GM23338 (cell line): ENCODE results near the gene RSRC1. TPM values are rescaled to one million over a fixed set of nuclear protein-coding genes. Genes with fewer than 3 reads are reported as not detected.

Experiments
- ATAC-seq: fragments of 200-7000 bp; cut with Tn5 transposase; 3 replicates; pipeline ENCODE4 v1.9.1; 2020
- DNase-seq: peaks from one replicate; pipeline ENCODE4 v3.0.0-alpha.2; 2015; ENCODE audit warnings: low spot score
- H2AFZ ChIP-seq: fragments of 200-600 bp; sonication (generic); 2 replicates; pipeline ENCODE4 v1.8.0; 2016; ENCODE audit warnings: antibody characterized with exemption, mild to moderate bottlenecking, moderate library complexity
- H3F3A ChIP-seq: fragments of 200-600 bp; sonication (generic); replicated peaks from 2 replicates; pipeline ENCODE4 v1.8.0; 2017; ENCODE audit warnings: antibody characterized with exemption, mixed run types, low read depth
- H3K27ac ChIP-seq: fragments of 200-600 bp; sonication (generic); 2 replicates; pipeline ENCODE4 v1.6.1; 2016; ENCODE audit warnings: low read depth
- H3K27me3 ChIP-seq: fragments of 200-600 bp; sonication (generic); 2 replicates; pipeline ENCODE4 v1.8.0; 2016; ENCODE audit warnings: mild to moderate bottlenecking, mixed run types, moderate library complexity; ENCODE audit not compliant: insufficient read depth
- H3K36me3 ChIP-seq: fragments of 200-600 bp; sonication (generic); 2 replicates; pipeline ENCODE4 v1.8.0; 2016; ENCODE audit warnings: mild to moderate bottlenecking; ENCODE audit not compliant: insufficient read depth
- H3K4me1 ChIP-seq: fragments of 200-600 bp; sonication (generic); 2 replicates; pipeline ENCODE4 v1.8.0; 2016; ENCODE audit warnings: mild to moderate bottlenecking, moderate library complexity; ENCODE audit not compliant: insufficient read depth
- H3K4me2 ChIP-seq: fragments of 200-600 bp; sonication (generic); 2 replicates; pipeline ENCODE4 v1.7.1; 2017; ENCODE audit warnings: mixed run types
- H3K4me3 ChIP-seq: fragments of 200-600 bp; sonication (generic); 2 replicates; pipeline ENCODE4 v1.6.1; 2016; ENCODE audit warnings: mixed run types
- H3K79me2 ChIP-seq: fragments of 200-600 bp; sonication (generic); replicated peaks from 2 replicates; pipeline ENCODE4 v1.8.0; 2017; ENCODE audit warnings: mild to moderate bottlenecking; ENCODE audit not compliant: insufficient read depth
- H3K9me2 ChIP-seq: fragments of 200-600 bp; sonication (generic); 2 replicates; pipeline ENCODE4 v1.8.0; 2017; ENCODE audit not compliant: insufficient read depth
- H4K20me1 ChIP-seq: fragments of 200-600 bp; sonication (generic); replicated peaks from 2 replicates; pipeline ENCODE4 v1.8.0; 2017; ENCODE audit warnings: mild to moderate bottlenecking; ENCODE audit not compliant: insufficient read depth
- H3K27ac Mint-ChIP-seq: 2 replicates; pipeline ENCODE4 v1.8.0; 2020; ENCODE audit warnings: inconsistent platforms, mild to moderate bottlenecking, moderate library complexity, mixed read lengths
- H3K27me3 Mint-ChIP-seq: 3 replicates; pipeline ENCODE4 v1.8.0; 2022; ENCODE audit warnings: low read depth, mild to moderate bottlenecking, moderate library complexity, mixed read lengths, inconsistent platforms; ENCODE audit not compliant: insufficient read depth, poor library complexity
- H3K36me3 Mint-ChIP-seq: 3 replicates; pipeline ENCODE4 v1.8.0; 2021; ENCODE audit warnings: low read depth, mild to moderate bottlenecking, inconsistent platforms, moderate library complexity, mixed read lengths
- H3K4me1 Mint-ChIP-seq: 3 replicates; pipeline ENCODE4 v1.8.0; 2020; ENCODE audit warnings: mild to moderate bottlenecking, inconsistent platforms, mixed read lengths
- H3K4me3 Mint-ChIP-seq: 3 replicates; pipeline ENCODE4 v1.8.0; 2021; ENCODE audit warnings: moderate library complexity, mild to moderate bottlenecking, inconsistent platforms, mixed read lengths
- H3K9me3 Mint-ChIP-seq: 3 replicates; pipeline ENCODE4 v1.8.0; 2020; ENCODE audit warnings: moderate library complexity, mild to moderate bottlenecking, inconsistent platforms, mixed read lengths
- CREB1 ChIP-seq: fragments of 250-450 bp; sonication (Bioruptor Pico); IDR thresholded peaks from 2 replicates; pipeline ENCODE4 v1.5.0; 2020; ENCODE audit warnings: low read depth, mild to moderate bottlenecking, moderate library complexity
- EZH2 ChIP-seq: fragments of 200-600 bp; sonication (generic); IDR thresholded peaks from one replicate; pipeline ENCODE4 v1.8.0; 2017; ENCODE audit warnings: antibody characterized with exemption, mild to moderate bottlenecking, low read depth; ENCODE audit not compliant: unreplicated experiment
- EZH2phosphoT487 ChIP-seq: fragments of 200-600 bp; sonication (generic); IDR thresholded peaks from one replicate; pipeline ENCODE4 v1.8.1; 2018; ENCODE audit warnings: antibody characterized with exemption; ENCODE audit not compliant: unreplicated experiment
- JUNB ChIP-seq: IDR thresholded peaks from one replicate; pipeline ENCODE4 v1.6.1; 2016; ENCODE audit warnings: antibody characterized with exemption; ENCODE audit not compliant: unreplicated experiment
- NANOG ChIP-seq: IDR thresholded peaks from 2 replicates; pipeline ENCODE4 v1.6.1; 2016; ENCODE audit warnings: antibody characterized with exemption, borderline replicate concordance
- POLR2AphosphoS5 ChIP-seq: IDR thresholded peaks from 2 replicates; pipeline ENCODE4 v1.6.1; 2016; ENCODE audit warnings: antibody characterized with exemption, low read depth
- STAT1 ChIP-seq: IDR thresholded peaks from one replicate; pipeline ENCODE4 v1.6.1; 2016; ENCODE audit warnings: antibody characterized with exemption; ENCODE audit not compliant: unreplicated experiment
- ZNF114 ChIP-seq: fragments of 250-450 bp; sonication (Bioruptor Pico); IDR thresholded peaks from 2 replicates; pipeline ENCODE4 v1.5.0; 2020; ENCODE audit warnings: mild to moderate bottlenecking, moderate library complexity
- ZNF331 ChIP-seq: fragments of 250-450 bp; sonication (Bioruptor Pico); IDR thresholded peaks from 2 replicates; pipeline ENCODE4 v1.5.0; 2020; ENCODE audit warnings: low read depth, mild to moderate bottlenecking, moderate library complexity
- polyA plus RNA-seq: library from polyadenylated mRNA; unstranded; fragments of >200 nt; fragmentation: Nextera tagmentation; extraction: Ambion mirVana; gene quantifications from 2 replicates; pipeline ENCODE4 v1.2.1, GENCODE V29; 2016
- total RNA-seq: library from RNA; depleted of rRNA; stranded (reverse); fragments of >200 nt; shearing (Covaris generic); gene quantifications from 2 replicates; pipeline ENCODE4 v1.2.3, GENCODE V29; 2014
- TF ChIP-seq, protein P1 (sequence below), 2 experiments: fragments of 200-600 bp in 1 of 2; sonication (generic) in 1 of 2; conservative IDR thresholded peaks; 2 replicates each; pipeline versions ENCODE4 v1.5.1 to v1.6.1; 2016 to 2017; ENCODE audit warnings: antibody characterized with exemption in 2 of 2, low read depth in 2 of 2, mild to moderate bottlenecking in 2 of 2, moderate library complexity in 1 of 2
- TF ChIP-seq, protein P2 (sequence below): fragments of 250-450 bp; sonication (Bioruptor Pico); IDR thresholded peaks from 2 replicates; pipeline ENCODE4 v1.5.0; 2020; ENCODE audit warnings: mild to moderate bottlenecking, moderate library complexity
- TF ChIP-seq, protein P3 (sequence below): IDR thresholded peaks from one replicate; pipeline ENCODE4 v1.6.1; 2018; ENCODE audit warnings: antibody characterized with exemption; ENCODE audit not compliant: unreplicated experiment
- TF ChIP-seq, protein P4 (sequence below): IDR thresholded peaks from 2 replicates; pipeline ENCODE4 v1.6.1; 2016; ENCODE audit warnings: antibody characterized with exemption

RSRC1 gene
- total and polyA plus RNA-seq, 2 experiments from 2014 or later = 32.5 to 76.8 TPM

DNA sequence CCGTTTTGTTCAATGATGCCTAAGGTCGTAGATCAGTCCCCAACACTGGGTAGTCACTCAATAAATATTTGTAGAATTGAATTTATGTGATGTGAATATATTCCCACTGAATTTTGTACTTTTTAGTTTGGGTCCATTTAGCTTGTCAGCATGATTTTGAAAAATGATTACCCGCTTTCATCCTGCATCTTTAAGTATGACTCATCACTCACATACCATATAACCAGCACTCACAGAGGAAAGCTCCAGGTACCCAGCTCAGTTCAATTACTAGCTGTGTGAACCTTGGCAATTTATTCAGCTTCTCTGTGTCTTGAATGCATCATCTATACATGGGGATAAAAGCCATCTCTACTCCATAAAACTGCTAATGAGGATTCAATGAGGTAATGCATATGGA lies 458.9 kb downstream of the RSRC1 start:
- Histone ChIP-seq H3K4me3 (no peak overlapping the region), H2AFZ (no peak overlapping the region), H3K27me3 (peaks cover 14% of the 10 kb centered on the region), H3K4me2 (no peak overlapping the region), H3K27ac (no peak overlapping the region), H3K9me2 (no peaks in the 10 kb centered on the region), H3K4me1 (peaks cover 3% of the 10 kb centered on the region; the same call in 1 of the 2 replicates), H3K79me2 (0 out of 2 replicates have a peak, but pooled peaks cover 2% of the 10 kb centered on the region), H3F3A (no peaks in the 10 kb centered on the region), H4K20me1 (no peaks in the 10 kb centered on the region), H3K36me3 (no peaks in the 10 kb centered on the region)
- Mint-ChIP-seq H3K27me3 (peaks cover 25% of the 10 kb centered on the region), H3K9me3 (peaks cover 14% of the 10 kb centered on the region; the same call in 2 of the 3 replicates), H3K4me1 (peaks cover 3% of the 10 kb centered on the region; the same call in 1 of the 3 replicates), H3K36me3 (peaks cover 2% of the 10 kb centered on the region; the same call in 1 of the 3 replicates), H3K27ac (no peak overlapping the region), H3K4me3 (no peak overlapping the region)
- DNase-seq (no peak), ATAC-seq (no peak)
- TF ChIP-seq ZNF114 (CRISPR knock-in tag) (no peak), STAT1 (no peak), NANOG (no peak), JUNB (no peak), EZH2phosphoT487 (no peak), EZH2 (no peak), CREB1 (no peak), ZNF331 (CRISPR knock-in tag) (no peak), POLR2AphosphoS5 (no peak)
- TF ChIP-seq, protein P1, sequence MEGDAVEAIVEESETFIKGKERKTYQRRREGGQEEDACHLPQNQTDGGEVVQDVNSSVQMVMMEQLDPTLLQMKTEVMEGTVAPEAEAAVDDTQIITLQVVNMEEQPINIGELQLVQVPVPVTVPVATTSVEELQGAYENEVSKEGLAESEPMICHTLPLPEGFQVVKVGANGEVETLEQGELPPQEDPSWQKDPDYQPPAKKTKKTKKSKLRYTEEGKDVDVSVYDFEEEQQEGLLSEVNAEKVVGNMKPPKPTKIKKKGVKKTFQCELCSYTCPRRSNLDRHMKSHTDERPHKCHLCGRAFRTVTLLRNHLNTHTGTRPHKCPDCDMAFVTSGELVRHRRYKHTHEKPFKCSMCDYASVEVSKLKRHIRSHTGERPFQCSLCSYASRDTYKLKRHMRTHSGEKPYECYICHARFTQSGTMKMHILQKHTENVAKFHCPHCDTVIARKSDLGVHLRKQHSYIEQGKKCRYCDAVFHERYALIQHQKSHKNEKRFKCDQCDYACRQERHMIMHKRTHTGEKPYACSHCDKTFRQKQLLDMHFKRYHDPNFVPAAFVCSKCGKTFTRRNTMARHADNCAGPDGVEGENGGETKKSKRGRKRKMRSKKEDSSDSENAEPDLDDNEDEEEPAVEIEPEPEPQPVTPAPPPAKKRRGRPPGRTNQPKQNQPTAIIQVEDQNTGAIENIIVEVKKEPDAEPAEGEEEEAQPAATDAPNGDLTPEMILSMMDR (conservative IDR thresholded peaks at IDR 0.05; ENCODE audit: low read depth in 2 of 2) = no peak
- TF ChIP-seq, protein P2, sequence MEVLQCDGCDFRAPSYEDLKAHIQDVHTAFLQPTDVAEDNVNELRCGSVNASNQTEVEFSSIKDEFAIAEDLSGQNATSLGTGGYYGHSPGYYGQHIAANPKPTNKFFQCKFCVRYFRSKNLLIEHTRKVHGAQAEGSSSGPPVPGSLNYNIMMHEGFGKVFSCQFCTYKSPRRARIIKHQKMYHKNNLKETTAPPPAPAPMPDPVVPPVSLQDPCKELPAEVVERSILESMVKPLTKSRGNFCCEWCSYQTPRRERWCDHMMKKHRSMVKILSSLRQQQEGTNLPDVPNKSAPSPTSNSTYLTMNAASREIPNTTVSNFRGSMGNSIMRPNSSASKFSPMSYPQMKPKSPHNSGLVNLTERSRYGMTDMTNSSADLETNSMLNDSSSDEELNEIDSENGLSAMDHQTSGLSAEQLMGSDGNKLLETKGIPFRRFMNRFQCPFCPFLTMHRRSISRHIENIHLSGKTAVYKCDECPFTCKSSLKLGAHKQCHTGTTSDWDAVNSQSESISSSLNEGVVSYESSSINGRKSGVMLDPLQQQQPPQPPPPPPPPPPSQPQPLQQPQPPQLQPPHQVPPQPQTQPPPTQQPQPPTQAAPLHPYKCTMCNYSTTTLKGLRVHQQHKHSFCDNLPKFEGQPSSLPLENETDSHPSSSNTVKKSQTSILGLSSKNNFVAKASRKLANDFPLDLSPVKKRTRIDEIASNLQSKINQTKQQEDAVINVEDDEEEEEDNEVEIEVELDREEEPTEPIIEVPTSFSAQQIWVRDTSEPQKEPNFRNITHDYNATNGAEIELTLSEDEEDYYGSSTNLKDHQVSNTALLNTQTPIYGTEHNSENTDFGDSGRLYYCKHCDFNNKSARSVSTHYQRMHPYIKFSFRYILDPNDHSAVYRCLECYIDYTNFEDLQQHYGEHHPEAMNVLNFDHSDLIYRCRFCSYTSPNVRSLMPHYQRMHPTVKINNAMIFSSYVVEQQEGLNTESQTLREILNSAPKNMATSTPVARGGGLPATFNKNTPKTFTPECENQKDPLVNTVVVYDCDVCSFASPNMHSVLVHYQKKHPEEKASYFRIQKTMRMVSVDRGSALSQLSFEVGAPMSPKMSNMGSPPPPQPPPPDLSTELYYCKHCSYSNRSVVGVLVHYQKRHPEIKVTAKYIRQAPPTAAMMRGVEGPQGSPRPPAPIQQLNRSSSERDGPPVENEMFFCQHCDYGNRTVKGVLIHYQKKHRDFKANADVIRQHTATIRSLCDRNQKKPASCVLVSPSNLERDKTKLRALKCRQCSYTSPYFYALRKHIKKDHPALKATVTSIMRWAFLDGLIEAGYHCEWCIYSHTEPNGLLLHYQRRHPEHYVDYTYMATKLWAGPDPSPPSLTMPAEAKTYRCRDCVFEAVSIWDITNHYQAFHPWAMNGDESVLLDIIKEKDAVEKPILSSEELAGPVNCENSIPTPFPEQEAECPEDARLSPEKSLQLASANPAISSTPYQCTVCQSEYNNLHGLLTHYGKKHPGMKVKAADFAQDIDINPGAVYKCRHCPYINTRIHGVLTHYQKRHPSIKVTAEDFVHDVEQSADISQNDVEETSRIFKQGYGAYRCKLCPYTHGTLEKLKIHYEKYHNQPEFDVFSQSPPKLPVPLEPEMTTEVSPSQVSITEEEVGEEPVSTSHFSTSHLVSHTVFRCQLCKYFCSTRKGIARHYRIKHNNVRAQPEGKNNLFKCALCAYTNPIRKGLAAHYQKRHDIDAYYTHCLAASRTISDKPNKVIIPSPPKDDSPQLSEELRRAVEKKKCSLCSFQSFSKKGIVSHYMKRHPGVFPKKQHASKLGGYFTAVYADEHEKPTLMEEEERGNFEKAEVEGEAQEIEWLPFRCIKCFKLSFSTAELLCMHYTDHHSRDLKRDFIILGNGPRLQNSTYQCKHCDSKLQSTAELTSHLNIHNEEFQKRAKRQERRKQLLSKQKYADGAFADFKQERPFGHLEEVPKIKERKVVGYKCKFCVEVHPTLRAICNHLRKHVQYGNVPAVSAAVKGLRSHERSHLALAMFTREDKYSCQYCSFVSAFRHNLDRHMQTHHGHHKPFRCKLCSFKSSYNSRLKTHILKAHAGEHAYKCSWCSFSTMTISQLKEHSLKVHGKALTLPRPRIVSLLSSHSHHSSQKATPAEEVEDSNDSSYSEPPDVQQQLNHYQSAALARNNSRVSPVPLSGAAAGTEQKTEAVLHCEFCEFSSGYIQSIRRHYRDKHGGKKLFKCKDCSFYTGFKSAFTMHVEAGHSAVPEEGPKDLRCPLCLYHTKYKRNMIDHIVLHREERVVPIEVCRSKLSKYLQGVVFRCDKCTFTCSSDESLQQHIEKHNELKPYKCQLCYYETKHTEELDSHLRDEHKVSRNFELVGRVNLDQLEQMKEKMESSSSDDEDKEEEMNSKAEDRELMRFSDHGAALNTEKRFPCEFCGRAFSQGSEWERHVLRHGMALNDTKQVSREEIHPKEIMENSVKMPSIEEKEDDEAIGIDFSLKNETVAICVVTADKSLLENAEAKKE = no peak
- TF ChIP-seq, protein P3, sequence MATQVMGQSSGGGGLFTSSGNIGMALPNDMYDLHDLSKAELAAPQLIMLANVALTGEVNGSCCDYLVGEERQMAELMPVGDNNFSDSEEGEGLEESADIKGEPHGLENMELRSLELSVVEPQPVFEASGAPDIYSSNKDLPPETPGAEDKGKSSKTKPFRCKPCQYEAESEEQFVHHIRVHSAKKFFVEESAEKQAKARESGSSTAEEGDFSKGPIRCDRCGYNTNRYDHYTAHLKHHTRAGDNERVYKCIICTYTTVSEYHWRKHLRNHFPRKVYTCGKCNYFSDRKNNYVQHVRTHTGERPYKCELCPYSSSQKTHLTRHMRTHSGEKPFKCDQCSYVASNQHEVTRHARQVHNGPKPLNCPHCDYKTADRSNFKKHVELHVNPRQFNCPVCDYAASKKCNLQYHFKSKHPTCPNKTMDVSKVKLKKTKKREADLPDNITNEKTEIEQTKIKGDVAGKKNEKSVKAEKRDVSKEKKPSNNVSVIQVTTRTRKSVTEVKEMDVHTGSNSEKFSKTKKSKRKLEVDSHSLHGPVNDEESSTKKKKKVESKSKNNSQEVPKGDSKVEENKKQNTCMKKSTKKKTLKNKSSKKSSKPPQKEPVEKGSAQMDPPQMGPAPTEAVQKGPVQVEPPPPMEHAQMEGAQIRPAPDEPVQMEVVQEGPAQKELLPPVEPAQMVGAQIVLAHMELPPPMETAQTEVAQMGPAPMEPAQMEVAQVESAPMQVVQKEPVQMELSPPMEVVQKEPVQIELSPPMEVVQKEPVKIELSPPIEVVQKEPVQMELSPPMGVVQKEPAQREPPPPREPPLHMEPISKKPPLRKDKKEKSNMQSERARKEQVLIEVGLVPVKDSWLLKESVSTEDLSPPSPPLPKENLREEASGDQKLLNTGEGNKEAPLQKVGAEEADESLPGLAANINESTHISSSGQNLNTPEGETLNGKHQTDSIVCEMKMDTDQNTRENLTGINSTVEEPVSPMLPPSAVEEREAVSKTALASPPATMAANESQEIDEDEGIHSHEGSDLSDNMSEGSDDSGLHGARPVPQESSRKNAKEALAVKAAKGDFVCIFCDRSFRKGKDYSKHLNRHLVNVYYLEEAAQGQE = no peak
- TF ChIP-seq, protein P4, sequence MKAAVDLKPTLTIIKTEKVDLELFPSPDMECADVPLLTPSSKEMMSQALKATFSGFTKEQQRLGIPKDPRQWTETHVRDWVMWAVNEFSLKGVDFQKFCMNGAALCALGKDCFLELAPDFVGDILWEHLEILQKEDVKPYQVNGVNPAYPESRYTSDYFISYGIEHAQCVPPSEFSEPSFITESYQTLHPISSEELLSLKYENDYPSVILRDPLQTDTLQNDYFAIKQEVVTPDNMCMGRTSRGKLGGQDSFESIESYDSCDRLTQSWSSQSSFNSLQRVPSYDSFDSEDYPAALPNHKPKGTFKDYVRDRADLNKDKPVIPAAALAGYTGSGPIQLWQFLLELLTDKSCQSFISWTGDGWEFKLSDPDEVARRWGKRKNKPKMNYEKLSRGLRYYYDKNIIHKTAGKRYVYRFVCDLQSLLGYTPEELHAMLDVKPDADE = no peak
